Coronary artery (tissue), 2 donors: ENCODE measurements around the gene TBX1.
"Not testable (repeated sequence)": the region's sequence is repeated elsewhere in the genome, so short reads cannot be mapped to it uniquely, and the experiment has no call there.

Experiments used
- DNase-seq: peaks from one replicate; pipeline ENCODE4 v3.0.0-alpha.2; 2017; ENCODE audit warnings: low spot score
- H3K27ac ChIP-seq, 2 donors: fragments of 200-600 bp; sonication (generic); one replicate each; pipeline ENCODE4 v1.5.1; 2016 to 2019
- H3K4me3 ChIP-seq: fragments of 200-600 bp; sonication (generic); 2 replicates; pipeline ENCODE4 v1.5.1; 2016; ENCODE audit warnings: mild to moderate bottlenecking, moderate library complexity
- TF ChIP-seq, protein P1 (sequence below): fragments of 200-600 bp; sonication (generic); IDR thresholded peaks from one replicate; pipeline ENCODE4 v1.5.1; 2019; ENCODE audit warnings: antibody characterized with exemption

Gene TBX1

DNA sequence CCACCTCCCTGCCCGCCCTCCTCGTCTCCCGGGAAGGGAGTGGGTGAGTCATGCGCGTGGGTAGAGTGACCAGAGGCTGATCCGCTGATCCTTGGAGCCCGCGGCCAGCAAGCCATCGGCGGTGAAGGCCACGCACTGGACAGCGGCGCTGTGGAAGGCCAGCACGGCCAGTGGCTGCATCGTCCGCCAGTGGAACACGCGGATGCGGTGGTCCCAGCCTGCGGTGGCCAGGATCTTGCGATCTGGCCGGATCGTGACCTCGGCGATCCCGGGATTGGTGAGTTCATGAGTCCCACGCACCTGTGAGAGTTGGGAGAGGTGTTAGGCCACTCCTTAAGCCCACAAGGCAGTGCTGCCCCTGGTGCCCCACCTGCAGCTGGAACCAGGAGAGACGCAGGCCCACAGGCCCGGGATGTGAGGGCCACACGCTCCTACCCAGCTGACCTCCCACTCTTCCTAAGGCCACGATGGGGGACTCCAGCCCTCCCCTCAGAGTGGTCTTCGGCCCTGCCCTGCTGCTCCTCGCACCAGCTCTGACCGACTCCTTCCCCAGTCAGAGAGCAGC lies 28.2 kb downstream of the TBX1 start:
- no peak overlapping the region for H3K4me3 ChIP-seq
- no peak for DNase-seq
- TF ChIP-seq, protein P1, sequence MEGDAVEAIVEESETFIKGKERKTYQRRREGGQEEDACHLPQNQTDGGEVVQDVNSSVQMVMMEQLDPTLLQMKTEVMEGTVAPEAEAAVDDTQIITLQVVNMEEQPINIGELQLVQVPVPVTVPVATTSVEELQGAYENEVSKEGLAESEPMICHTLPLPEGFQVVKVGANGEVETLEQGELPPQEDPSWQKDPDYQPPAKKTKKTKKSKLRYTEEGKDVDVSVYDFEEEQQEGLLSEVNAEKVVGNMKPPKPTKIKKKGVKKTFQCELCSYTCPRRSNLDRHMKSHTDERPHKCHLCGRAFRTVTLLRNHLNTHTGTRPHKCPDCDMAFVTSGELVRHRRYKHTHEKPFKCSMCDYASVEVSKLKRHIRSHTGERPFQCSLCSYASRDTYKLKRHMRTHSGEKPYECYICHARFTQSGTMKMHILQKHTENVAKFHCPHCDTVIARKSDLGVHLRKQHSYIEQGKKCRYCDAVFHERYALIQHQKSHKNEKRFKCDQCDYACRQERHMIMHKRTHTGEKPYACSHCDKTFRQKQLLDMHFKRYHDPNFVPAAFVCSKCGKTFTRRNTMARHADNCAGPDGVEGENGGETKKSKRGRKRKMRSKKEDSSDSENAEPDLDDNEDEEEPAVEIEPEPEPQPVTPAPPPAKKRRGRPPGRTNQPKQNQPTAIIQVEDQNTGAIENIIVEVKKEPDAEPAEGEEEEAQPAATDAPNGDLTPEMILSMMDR = no peak
- no peak overlapping the region for H3K27ac ChIP-seq

DNA sequence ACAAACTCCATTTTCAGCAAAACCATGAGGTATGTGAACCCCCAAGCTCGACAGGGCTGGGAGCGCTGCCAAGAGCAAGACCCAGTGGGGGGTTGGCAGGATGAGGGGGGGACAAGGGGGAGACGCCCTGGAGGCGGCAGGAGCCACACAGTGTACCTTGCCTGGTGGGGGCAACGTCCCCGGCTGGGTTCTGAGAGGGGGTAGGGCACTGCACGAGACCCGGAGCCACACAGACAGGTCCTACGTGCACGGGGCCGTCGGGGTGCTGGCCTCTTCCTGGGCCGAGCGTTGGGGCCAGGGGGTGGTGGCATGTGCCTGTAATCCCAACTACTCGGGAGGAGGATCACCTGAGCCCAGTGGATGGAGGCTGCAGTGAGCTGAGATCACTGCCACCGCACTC lies 28.8 kb downstream of the TBX1 start:
- Histone ChIP-seq H3K4me3 (no peak overlapping the region), H3K27ac (no peak overlapping the region)
- no peak for DNase-seq
- TF ChIP-seq, protein P1 = no peak

DNA sequence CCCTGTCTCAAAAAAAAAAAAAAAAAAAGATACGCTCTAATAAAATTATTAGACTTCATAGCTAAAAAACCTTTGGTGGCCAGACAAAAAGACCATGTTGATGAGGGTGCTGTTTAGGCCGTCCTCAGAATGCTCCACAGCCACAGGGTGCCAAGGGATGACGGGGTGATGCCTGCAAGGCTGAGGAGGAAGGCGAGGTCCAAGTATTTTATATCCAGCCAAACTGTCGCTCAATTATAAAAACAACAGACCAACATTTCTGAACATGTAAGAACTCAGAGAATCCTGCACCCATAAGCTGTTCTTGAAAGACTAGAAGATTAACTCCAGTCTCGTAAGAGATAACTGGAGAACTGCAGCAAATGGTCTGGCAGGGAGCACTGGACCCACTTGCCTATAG lies 29.2 kb downstream of the TBX1 start:
- Histone ChIP-seq H3K4me3 (no peak overlapping the region), H3K27ac (no peak overlapping the region)
- no peak for DNase-seq
- TF ChIP-seq, protein P1 = no peak

DNA sequence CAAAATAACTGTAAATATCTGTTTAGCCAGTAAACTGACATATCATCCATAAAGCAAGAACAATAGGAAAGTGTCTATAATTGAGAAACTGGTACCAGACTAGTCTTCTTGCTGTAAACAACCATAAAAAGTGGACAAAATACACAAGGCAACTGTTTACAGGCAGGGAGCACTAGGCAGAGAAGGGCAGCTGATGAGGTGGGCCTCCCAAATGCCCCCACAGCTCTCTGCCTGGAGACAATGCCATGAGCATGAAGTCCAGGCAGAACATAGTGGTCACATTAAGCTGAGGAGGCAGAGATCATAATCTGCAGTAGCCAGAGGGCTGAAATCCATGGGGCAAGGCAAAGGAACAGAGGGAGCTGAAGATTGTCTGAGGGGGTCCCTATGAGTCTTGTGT lies 30.7 kb downstream of the TBX1 start:
- Histone ChIP-seq H3K27ac (no peak overlapping the region), H3K4me3 (no peak overlapping the region)
- no peak for DNase-seq
- TF ChIP-seq, protein P1 = no peak

DNA sequence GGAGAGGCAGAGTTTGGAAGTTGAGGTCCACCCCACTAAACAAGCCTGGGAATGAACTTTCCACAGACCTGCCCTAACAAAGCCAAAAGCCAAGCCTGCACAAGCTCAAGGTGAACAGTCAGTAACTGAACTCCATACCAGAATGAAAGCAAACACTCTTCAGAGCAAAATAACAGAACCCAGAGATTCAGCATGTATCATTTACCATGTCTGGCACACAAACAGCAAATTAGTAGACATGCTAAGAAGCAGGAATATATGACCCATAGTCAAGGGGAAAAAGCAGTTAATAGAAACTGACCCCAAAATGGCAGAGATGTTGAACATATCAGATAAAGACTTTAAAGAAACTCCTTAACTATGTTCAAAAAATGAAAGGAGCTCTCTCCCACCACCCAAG lies 31.3 kb downstream of the TBX1 start:
- Histone ChIP-seq H3K27ac (no peak overlapping the region), H3K4me3 (no peak overlapping the region)
- TF ChIP-seq, protein P1 = no peak
- no peak for DNase-seq

DNA sequence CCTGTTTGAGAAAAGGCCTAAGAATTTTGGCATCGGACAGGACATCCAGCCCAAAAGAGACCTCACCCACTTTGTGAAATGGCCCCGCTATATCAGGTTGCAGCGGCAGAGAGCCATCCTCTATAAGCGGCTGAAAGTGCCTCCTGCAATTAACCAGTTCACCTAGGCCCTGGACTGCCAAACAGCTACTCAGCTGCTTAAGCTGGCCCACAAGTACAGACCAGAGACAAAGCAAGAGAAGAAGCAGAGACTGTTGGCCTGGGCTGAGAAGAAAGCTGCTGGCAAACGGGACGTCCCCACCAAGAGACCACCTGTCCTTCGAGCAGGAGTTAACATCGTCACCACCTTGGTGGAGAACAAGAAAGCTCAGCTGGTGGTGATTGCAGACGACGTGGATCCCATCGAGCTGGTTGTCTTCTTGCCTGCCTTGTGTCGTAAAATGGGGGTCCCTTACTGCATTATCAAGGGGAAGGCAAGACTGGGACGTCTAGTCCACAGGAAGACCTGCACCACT lies 31.9 kb downstream of the TBX1 start:
- DNase-seq, H3K4me3 ChIP-seq, H3K27ac ChIP-seq: not testable (repeated sequence)

DNA sequence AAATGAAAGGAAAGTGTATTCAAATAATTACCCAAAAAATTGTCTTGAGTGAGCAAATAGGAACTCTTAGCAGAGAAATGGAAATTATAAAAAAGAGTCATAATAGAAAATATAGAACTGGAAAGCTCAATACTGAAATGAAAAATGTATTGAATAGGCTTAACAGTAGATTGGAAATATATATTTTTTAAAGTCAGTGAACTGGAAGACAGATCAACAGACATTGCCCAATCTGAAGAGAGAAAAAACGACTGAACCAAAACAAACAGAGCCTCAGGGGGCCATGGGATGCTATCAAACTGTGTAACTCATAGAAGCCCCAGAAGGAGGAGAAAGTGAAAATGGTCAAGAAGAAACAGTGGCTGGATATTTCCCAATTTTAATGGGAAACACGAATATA lies 32.6 kb downstream of the TBX1 start:
- TF ChIP-seq, protein P1 = no peak
- DNase-seq = no peak
- Histone ChIP-seq H3K4me3 (no peak overlapping the region), H3K27ac (no peak overlapping the region)
